GM12878 (cell line): ENCODE measurements around the gene CTSA. TPM values are rescaled to one million over a fixed set of nuclear protein-coding genes. Genes with fewer than 3 reads are reported as not detected.

Source experiments
- ATF2 ChIP-seq: IDR thresholded peaks from 2 replicates; pipeline ENCODE4 v1.6.1; 2012; ENCODE audit warnings: low read length, inconsistent platforms
- CHD2 ChIP-seq: IDR thresholded peaks from 2 replicates; pipeline ENCODE4 v1.6.1; 2011; ENCODE audit warnings: low read depth, low read length, improper control_type of control experiment, borderline replicate concordance
- CHD4 ChIP-seq: fragments of 200-600 bp; sonication (generic); IDR thresholded peaks from 2 replicates; pipeline ENCODE4 v1.6.1; 2016; ENCODE audit warnings: mild to moderate bottlenecking
- EZH2 ChIP-seq: IDR thresholded peaks from 2 replicates; pipeline ENCODE4 v1.6.1; 2012; ENCODE audit warnings: low read depth, mild to moderate bottlenecking, control low read depth, inconsistent platforms, low read length, borderline replicate concordance; ENCODE audit not compliant: control insufficient read depth
- FOXM1 ChIP-seq: IDR thresholded peaks from 2 replicates; pipeline ENCODE4 v1.6.1; 2012; ENCODE audit warnings: low read depth, mild to moderate bottlenecking, inconsistent platforms, low read length, moderate library complexity
- HSF1 ChIP-seq: fragments of 150-350 bp; IDR thresholded peaks from 2 replicates; pipeline ENCODE4 v1.6.1; 2014; ENCODE audit warnings: mild to moderate bottlenecking, low read depth, low read length
- IRF3 ChIP-seq: fragments of 450-650 bp; IDR thresholded peaks from 2 replicates; pipeline ENCODE4 v1.6.1; 2014; ENCODE audit warnings: mild to moderate bottlenecking
- MAX ChIP-seq: IDR thresholded peaks from 2 replicates; pipeline ENCODE4 v1.6.1; 2012; ENCODE audit warnings: low read depth, low read length, improper control_type of control experiment
- NR2F1 ChIP-seq: fragments of 450-650 bp; conservative IDR thresholded peaks from 2 replicates; pipeline ENCODE4 v1.6.1; 2017; ENCODE audit warnings: mild to moderate bottlenecking
- RCOR1 ChIP-seq: conservative IDR thresholded peaks from 2 replicates; pipeline ENCODE4 v1.6.1; 2012; ENCODE audit warnings: low read depth, low read length, improper control_type of control experiment
- SIN3A ChIP-seq: IDR thresholded peaks from 2 replicates; pipeline ENCODE4 v1.6.1; 2012; ENCODE audit warnings: low read depth, low read length, improper control_type of control experiment
- SMAD1 ChIP-seq: fragments of 450-650 bp; IDR thresholded peaks from 2 replicates; pipeline ENCODE4 v1.6.1; 2018; ENCODE audit warnings: mild to moderate bottlenecking, low read depth; ENCODE audit not compliant: partially characterized antibody
- SREBF1 ChIP-seq: IDR thresholded peaks from 2 replicates; pipeline ENCODE4 v1.6.1; 2012; ENCODE audit warnings: mild to moderate bottlenecking, low read length
- SRF ChIP-seq, 2 experiments: IDR thresholded peaks; 2 replicates each; pipeline ENCODE4 v1.6.1; 2011; ENCODE audit warnings: low read depth in 2 of 2, low read length in 2 of 2, mild to moderate bottlenecking in 1 of 2, moderate library complexity in 1 of 2
- TARDBP ChIP-seq: IDR thresholded peaks from 2 replicates; pipeline ENCODE4 v1.6.1; 2016; ENCODE audit warnings: borderline replicate concordance
- TBL1XR1 ChIP-seq: IDR thresholded peaks from 2 replicates; pipeline ENCODE4 v1.6.1; 2012; ENCODE audit warnings: low read depth, low read length, improper control_type of control experiment
- ZBTB40 ChIP-seq: fragments of 450-650 bp; IDR thresholded peaks from 2 replicates; pipeline ENCODE4 v1.6.1; 2016; ENCODE audit warnings: mild to moderate bottlenecking, moderate library complexity, borderline replicate concordance
- polyA plus RNA-seq, 11 experiments: library from polyadenylated mRNA; depleted of rRNA in 4 of 11; unstranded in 6 of 11; stranded (reverse) in 5 of 11; fragments of >200 nt; fragmentation: Nextera tagmentation in 4 of 11; fragmentation: Illumina TruSeq in 1 of 11; extraction: Ambion mirVana in 4 of 11; extraction: Trizol in 1 of 11; gene quantifications; 1 replicate in 1 of 11; 2 replicates in 10 of 11; pipeline versions ENCODE4 v1.2.1 to v1.2.3, GENCODE V29; 2011 to 2016; ENCODE audit warnings: inconsistent platforms in 2 of 11, missing spikeins in 2 of 11, low read depth in 1 of 11
- total RNA-seq, 4 experiments: library from RNA; depleted of rRNA in 3 of 4; stranded (reverse); fragments of >200 nt in 3 of 4; fragmentation: Illumina TruSeq in 1 of 4; extraction: Trizol in 1 of 4; gene quantifications; 2 replicates each; pipeline versions ENCODE4 v1.2.1 to v1.2.3, GENCODE V29; 2013 to 2021
- TF ChIP-seq, protein P1 (sequence below): fragments of 450-650 bp; IDR thresholded peaks from 2 replicates; pipeline ENCODE4 v1.6.1; 2016; ENCODE audit warnings: mild to moderate bottlenecking
- TF ChIP-seq, protein P2 (sequence below): IDR thresholded peaks from 2 replicates; pipeline ENCODE4 v1.6.1; 2012; ENCODE audit warnings: low read depth, low read length, improper control_type of control experiment

CTSA gene
- total and polyA plus RNA-seq, 10 of the 15 experiments (the other 5 are each of a cell fraction or from before 2014, with no cell fraction given), result 7.1 to 67.0 (median 36.2) TPM

- no peak for TF ChIP-seq ZBTB40
- no peak for TF ChIP-seq CHD4
- TF ChIP-seq NR2F1, result no peak
- no peak for TF ChIP-seq EZH2
- no peak for TF ChIP-seq RCOR1
- no peak for TF ChIP-seq SIN3A
- peak; percentile 90 for TF ChIP-seq CHD2
- TF ChIP-seq HSF1, result no peak
- TF ChIP-seq TBL1XR1, result no peak
- no peak for TF ChIP-seq SMAD1
- no peak for TF ChIP-seq ATF2
- TF ChIP-seq, protein P1, sequence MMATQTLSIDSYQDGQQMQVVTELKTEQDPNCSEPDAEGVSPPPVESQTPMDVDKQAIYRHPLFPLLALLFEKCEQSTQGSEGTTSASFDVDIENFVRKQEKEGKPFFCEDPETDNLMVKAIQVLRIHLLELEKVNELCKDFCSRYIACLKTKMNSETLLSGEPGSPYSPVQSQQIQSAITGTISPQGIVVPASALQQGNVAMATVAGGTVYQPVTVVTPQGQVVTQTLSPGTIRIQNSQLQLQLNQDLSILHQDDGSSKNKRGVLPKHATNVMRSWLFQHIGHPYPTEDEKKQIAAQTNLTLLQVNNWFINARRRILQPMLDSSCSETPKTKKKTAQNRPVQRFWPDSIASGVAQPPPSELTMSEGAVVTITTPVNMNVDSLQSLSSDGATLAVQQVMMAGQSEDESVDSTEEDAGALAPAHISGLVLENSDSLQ, result peak; percentile 84
- no peak; the same call in 1 of the 2 replicates for TF ChIP-seq TARDBP
- TF ChIP-seq, protein P2, sequence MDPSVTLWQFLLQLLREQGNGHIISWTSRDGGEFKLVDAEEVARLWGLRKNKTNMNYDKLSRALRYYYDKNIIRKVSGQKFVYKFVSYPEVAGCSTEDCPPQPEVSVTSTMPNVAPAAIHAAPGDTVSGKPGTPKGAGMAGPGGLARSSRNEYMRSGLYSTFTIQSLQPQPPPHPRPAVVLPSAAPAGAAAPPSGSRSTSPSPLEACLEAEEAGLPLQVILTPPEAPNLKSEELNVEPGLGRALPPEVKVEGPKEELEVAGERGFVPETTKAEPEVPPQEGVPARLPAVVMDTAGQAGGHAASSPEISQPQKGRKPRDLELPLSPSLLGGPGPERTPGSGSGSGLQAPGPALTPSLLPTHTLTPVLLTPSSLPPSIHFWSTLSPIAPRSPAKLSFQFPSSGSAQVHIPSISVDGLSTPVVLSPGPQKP, result no peak; the same call in 1 of the 2 replicates
- no peak for TF ChIP-seq SREBF1
- TF ChIP-seq FOXM1, result no peak
- no peak for TF ChIP-seq IRF3
- TF ChIP-seq SRF (IDR thresholded peaks at IDR 0.05; ENCODE audit: low read depth in 2 of 2, low read length in 2 of 2), result peak in 1 of 2 experiments; percentile 55; a peak in 1 of 4 replicates
- no peak for TF ChIP-seq MAX
These were observed 19.7 kb downstream of the CTSA start (continued) for GRCh38 chr20:45910670-45911485.
